ENCODE results near the gene CENPA. TPM values are rescaled to one million over a fixed set of nuclear protein-coding genes. Genes with fewer than 3 reads are reported as not detected.
"Not testable (repeated sequence)": the region's sequence is repeated elsewhere in the genome, so short reads cannot be mapped to it uniquely, and the experiment has no call there.

The CENPA gene
- total and polyA plus RNA-seq, 12 donors, result 0.25 to 33.1 (median 2.9) TPM; not detected in 2

DNA sequence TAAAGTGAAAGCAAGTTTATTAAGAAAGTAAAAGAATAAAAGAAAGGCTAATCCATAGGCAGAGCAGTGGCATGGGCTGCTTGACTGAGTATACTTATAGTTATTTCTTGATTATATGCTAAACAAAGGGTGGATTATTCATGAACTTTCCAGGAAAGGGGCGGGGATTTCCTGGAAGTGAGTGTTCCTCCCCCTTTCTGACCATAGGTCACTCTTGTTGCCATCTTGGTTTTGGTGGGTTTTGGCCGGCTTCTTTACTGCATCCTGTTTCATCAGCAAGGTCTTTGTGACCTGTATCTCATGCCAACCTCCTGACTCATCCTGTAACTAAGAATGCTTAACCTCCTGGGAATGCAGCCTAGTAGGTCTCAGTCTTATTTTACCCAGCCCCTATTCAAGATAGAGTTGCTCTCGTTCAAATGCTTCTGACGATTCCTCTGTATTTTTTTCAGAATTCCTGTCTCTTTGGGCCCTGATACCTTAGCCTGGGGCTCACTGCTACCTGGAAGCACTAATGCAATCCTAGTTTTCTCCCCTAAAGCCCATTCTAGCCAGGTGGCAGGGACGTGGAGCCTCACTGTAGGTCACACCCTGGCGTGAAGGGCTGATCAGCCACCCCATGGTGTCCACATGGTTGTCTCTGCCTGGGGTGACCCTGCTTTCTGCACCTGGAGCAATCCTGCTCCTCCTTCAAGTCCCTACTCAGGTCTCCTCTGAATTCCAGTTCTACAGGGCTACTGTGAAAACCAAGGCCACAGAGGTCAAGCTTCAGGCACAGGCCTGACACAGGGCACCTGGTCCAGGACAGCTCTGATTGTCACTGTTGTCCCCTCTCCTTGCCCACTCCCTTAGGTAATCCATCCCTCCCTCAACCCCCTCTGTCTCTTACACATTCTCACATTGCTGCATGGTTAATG, 27.7 kb upstream of the CENPA start:
- Histone ChIP-seq H3K27ac (peak overlapping the region in 9 of 10 donors; percentile 33 to 87 (median 52)), H3K36me3 (no peaks in the 10 kb centered on the region), H3K4me1 (peaks cover 6 to 26% (median 15%) of the 10 kb centered on the region in 9 donors), H3K4me3 (no peak overlapping the region), H3K27me3 (no peaks in the 10 kb centered on the region), H3K9me3 (no peaks in the 10 kb centered on the region)
- intact Hi-C loops (cut with DNase I), result no loop called here
- DNase-seq, result peak in 1 of 2 donors; percentile 62
- WGBS, 2 donors, result 52 to 53% methylated on average over 6 of the region's 6 CpGs
- TF ChIP-seq, protein P1, sequence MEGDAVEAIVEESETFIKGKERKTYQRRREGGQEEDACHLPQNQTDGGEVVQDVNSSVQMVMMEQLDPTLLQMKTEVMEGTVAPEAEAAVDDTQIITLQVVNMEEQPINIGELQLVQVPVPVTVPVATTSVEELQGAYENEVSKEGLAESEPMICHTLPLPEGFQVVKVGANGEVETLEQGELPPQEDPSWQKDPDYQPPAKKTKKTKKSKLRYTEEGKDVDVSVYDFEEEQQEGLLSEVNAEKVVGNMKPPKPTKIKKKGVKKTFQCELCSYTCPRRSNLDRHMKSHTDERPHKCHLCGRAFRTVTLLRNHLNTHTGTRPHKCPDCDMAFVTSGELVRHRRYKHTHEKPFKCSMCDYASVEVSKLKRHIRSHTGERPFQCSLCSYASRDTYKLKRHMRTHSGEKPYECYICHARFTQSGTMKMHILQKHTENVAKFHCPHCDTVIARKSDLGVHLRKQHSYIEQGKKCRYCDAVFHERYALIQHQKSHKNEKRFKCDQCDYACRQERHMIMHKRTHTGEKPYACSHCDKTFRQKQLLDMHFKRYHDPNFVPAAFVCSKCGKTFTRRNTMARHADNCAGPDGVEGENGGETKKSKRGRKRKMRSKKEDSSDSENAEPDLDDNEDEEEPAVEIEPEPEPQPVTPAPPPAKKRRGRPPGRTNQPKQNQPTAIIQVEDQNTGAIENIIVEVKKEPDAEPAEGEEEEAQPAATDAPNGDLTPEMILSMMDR (IDR thresholded peaks at IDR 0.05), result no peak
- peak; percentile 37 to 82 (median 72) for ATAC-seq

DNA sequence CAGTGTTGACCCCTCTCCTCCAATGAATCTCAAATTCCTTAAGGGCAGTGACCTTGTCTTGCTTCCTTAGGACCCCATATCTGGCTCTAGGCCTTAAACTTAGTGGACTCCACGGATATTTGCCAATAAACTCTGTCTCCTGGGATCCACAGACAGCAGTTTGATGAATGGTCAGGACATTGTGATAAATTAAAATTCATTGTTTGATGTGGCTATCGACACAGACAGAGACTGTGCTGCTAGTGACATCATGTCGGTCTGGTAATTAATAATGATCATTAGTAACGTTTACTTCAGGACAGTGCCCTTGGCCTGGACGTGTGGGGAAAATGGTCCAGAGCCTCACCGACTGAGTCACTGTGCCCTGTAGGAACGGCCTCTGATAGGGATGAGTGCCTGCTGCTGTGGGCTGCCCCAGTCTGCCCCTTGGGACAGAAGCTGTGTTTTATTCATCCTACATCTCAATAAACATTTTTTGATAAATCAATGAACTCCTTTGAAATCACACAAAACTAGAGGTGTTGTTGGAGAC, 27.0 kb upstream of the CENPA start:
- TF ChIP-seq, protein P1 (IDR thresholded peaks at IDR 0.05), result no peak
- H3K36me3 ChIP-seq, result no peaks in the 10 kb centered on the region
- H3K27me3 ChIP-seq, result no peaks in the 10 kb centered on the region
- ATAC-seq (no peak), DNase-seq (no peak)
- no peaks in the 10 kb centered on the region for H3K9me3 ChIP-seq
- WGBS, 2 donors, result 80 to 88% methylated on average over 7 of the region's 7 CpGs
- H3K4me3 ChIP-seq, result no peak overlapping the region
- H3K4me1 ChIP-seq, result peaks cover 6 to 32% (median 19%) of the 10 kb centered on the region in 9 donors
- intact Hi-C loops (cut with DNase I), result no loop called here
- peak overlapping the region in 5 of 10 donors; percentile 33 to 87 (median 59) for H3K27ac ChIP-seq

GRCh38 chr2:26759845-26760244, 26.0 kb upstream of the CENPA start:
- no peaks in the 10 kb centered on the region for H3K27me3 ChIP-seq
- no peaks in the 10 kb centered on the region for H3K36me3 ChIP-seq
- no peaks in the 10 kb centered on the region for H3K9me3 ChIP-seq
- H3K27ac ChIP-seq, result no peak overlapping the region
- 95 to 97% methylated on average over 5 of the region's 5 CpGs for WGBS, 2 donors
- no peak overlapping the region for H3K4me3 ChIP-seq
- TF ChIP-seq, protein P1 (IDR thresholded peaks at IDR 0.05), result no peak
- intact Hi-C loops (cut with DNase I), result no loop called here
- peaks cover 6 to 35% (median 24%) of the 10 kb centered on the region in 9 donors for H3K4me1 ChIP-seq
- ATAC-seq, result no peak
- no peak for DNase-seq

DNA sequence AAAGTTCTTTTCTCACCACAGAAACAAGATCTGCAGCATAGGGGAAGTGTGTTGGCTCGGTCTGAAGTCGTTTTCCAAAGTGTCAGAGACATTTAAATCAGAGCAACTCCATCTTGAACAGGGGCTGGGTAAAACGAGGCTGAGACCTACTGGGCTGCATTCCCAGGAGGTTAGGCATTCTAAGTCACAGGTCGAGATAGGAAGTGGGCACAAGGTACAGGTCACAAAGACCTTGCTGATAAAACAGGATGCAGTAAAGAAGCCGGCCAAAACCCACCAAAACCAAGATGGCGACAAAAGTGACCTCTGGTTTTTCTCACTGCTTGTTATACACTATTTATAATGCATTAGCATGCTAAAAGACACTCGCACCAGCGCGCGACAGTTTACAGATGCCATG, 24.9 kb upstream of the CENPA start:
- H3K27me3 ChIP-seq; H3K36me3 ChIP-seq; ATAC-seq; H3K9me3 ChIP-seq; H3K27ac ChIP-seq; intact Hi-C loops (cut with DNase I); H3K4me3 ChIP-seq; DNase-seq: not testable (repeated sequence)
- 71 to 76% methylated on average over 10 of the region's 10 CpGs for WGBS, 2 donors
- H3K4me1 ChIP-seq, result peaks cover 6 to 47% (median 35%) of the 10 kb centered on the region in 9 donors
